Stomach smooth muscle (tissue), 2 donors: ENCODE results near the gene HS6ST2.

Source experiments
- H3K27ac ChIP-seq: one replicate; pipeline ENCODE4 v1.7.0; 2013; ENCODE audit warnings: mild to moderate bottlenecking, low read length, inconsistent platforms
- H3K27me3 ChIP-seq, 2 donors: one replicate each; pipeline ENCODE4 v1.7.0; 2013; ENCODE audit warnings: low read length in 2 of 2; ENCODE audit not compliant: insufficient read depth in 2 of 2, control insufficient read depth in 1 of 2
- H3K36me3 ChIP-seq, 2 donors: one replicate each; pipeline ENCODE4 v1.7.0; 2013; ENCODE audit warnings: low read length in 2 of 2; ENCODE audit not compliant: control insufficient read depth in 2 of 2, insufficient read depth in 2 of 2
- H3K4me1 ChIP-seq: one replicate; pipeline ENCODE4 v1.7.0; 2013; ENCODE audit warnings: low read length; ENCODE audit not compliant: control insufficient read depth, insufficient read depth
- H3K4me3 ChIP-seq, 2 donors: one replicate each; pipeline ENCODE4 v1.7.0; 2013; ENCODE audit warnings: low read length in 2 of 2
- H3K9ac ChIP-seq, 2 donors: one replicate each; pipeline ENCODE4 v1.7.0; 2013; ENCODE audit warnings: low read length in 2 of 2, mild to moderate bottlenecking in 1 of 2
- H3K9me3 ChIP-seq, 2 donors: one replicate each; pipeline ENCODE4 v1.7.0; 2013; ENCODE audit warnings: low read length in 2 of 2; ENCODE audit not compliant: control insufficient read depth in 2 of 2
- donor health status: healthy.
- donor health status: Pancreatic carcinoma.

HS6ST2 gene

GRCh38 chrX:132758759-132759158 lies 199.7 kb downstream of the HS6ST2 start:
- H3K36me3 ChIP-seq, result no peaks in the 10 kb centered on the region
- H3K4me1 ChIP-seq, result no peaks in the 10 kb centered on the region
- no peak overlapping the region for H3K27ac ChIP-seq
- H3K9ac ChIP-seq, result no peak overlapping the region
- peaks cover 0 to 19% of the 10 kb centered on the region in 2 donors for H3K27me3 ChIP-seq
- no peak overlapping the region for H3K4me3 ChIP-seq
- no peaks in the 10 kb centered on the region for H3K9me3 ChIP-seq

- Histone ChIP-seq H3K27ac (no peak overlapping the region), H3K4me3 (no peak overlapping the region), H3K9ac (no peak overlapping the region), H3K27me3 (peaks cover 0 to 17% of the 10 kb centered on the region in 2 donors), H3K4me1 (no peaks in the 10 kb centered on the region), H3K36me3 (no peaks in the 10 kb centered on the region), H3K9me3 (no peaks in the 10 kb centered on the region)
These were observed 201.3 kb downstream of the HS6ST2 start for GRCh38 chrX:132757066-132757623.

GRCh38 chrX:132756439-132756838 lies 202.0 kb downstream of the HS6ST2 start:
- no peaks in the 10 kb centered on the region for H3K4me1 ChIP-seq
- no peak overlapping the region for H3K27ac ChIP-seq
- H3K9me3 ChIP-seq, result no peaks in the 10 kb centered on the region
- H3K9ac ChIP-seq, result no peak overlapping the region
- H3K27me3 ChIP-seq, result peaks cover 0 to 19% of the 10 kb centered on the region in 2 donors
- no peak overlapping the region for H3K4me3 ChIP-seq
- no peaks in the 10 kb centered on the region for H3K36me3 ChIP-seq

GRCh38 chrX:132751063-132751690 lies 207.3 kb downstream of the HS6ST2 start:
- Histone ChIP-seq H3K36me3 (no peaks in the 10 kb centered on the region), H3K27me3 (peaks cover 0 to 15% of the 10 kb centered on the region in 2 donors), H3K9me3 (peaks cover 0 to 2% of the 10 kb centered on the region in 2 donors), H3K4me1 (no peaks in the 10 kb centered on the region), H3K27ac (no peak overlapping the region), H3K9ac (no peak overlapping the region), H3K4me3 (no peak overlapping the region)

GRCh38 chrX:132750331-132751062 lies 207.9 kb downstream of the HS6ST2 start:
- peaks cover 0 to 13% of the 10 kb centered on the region in 2 donors for H3K27me3 ChIP-seq
- no peak overlapping the region for H3K27ac ChIP-seq
- no peaks in the 10 kb centered on the region for H3K36me3 ChIP-seq
- peaks cover 0 to 2% of the 10 kb centered on the region in 2 donors for H3K9me3 ChIP-seq
- no peaks in the 10 kb centered on the region for H3K4me1 ChIP-seq
- no peak overlapping the region for H3K4me3 ChIP-seq
- H3K9ac ChIP-seq, result no peak overlapping the region

GRCh38 chrX:132749406-132749805 lies 209.0 kb downstream of the HS6ST2 start:
- H3K27me3 ChIP-seq, result peaks cover 0 to 13% of the 10 kb centered on the region in 2 donors
- peaks cover 0 to 2% of the 10 kb centered on the region in 2 donors for H3K9me3 ChIP-seq
- H3K9ac ChIP-seq, result no peak overlapping the region
- no peaks in the 10 kb centered on the region for H3K36me3 ChIP-seq
- no peaks in the 10 kb centered on the region for H3K4me1 ChIP-seq
- no peak overlapping the region for H3K4me3 ChIP-seq
- no peak overlapping the region for H3K27ac ChIP-seq

- Histone ChIP-seq H3K27me3 (peaks cover 0 to 13% of the 10 kb centered on the region in 2 donors), H3K4me1 (no peaks in the 10 kb centered on the region), H3K9me3 (peaks cover 0 to 2% of the 10 kb centered on the region in 2 donors), H3K4me3 (no peak overlapping the region), H3K9ac (no peak overlapping the region), H3K36me3 (no peaks in the 10 kb centered on the region), H3K27ac (no peak overlapping the region)
These were observed 209.5 kb downstream of the HS6ST2 start for GRCh38 chrX:132748909-132749308.

- no peak overlapping the region for H3K9ac ChIP-seq
- H3K9me3 ChIP-seq, result peaks cover 0 to 2% of the 10 kb centered on the region in 2 donors
- H3K27ac ChIP-seq, result no peak overlapping the region
- no peaks in the 10 kb centered on the region for H3K36me3 ChIP-seq
- H3K4me1 ChIP-seq, result no peaks in the 10 kb centered on the region
- peaks cover 0 to 14% of the 10 kb centered on the region in 2 donors for H3K27me3 ChIP-seq
- no peak overlapping the region for H3K4me3 ChIP-seq
These were observed 210.2 kb downstream of the HS6ST2 start for GRCh38 chrX:132748268-132748667.

GRCh38 chrX:132745593-132745992 lies 212.8 kb downstream of the HS6ST2 start:
- Histone ChIP-seq H3K4me1 (no peaks in the 10 kb centered on the region), H3K27me3 (peaks cover 0 to 13% of the 10 kb centered on the region in 2 donors), H3K4me3 (no peak overlapping the region), H3K9me3 (peaks cover 0 to 2% of the 10 kb centered on the region in 2 donors), H3K36me3 (no peaks in the 10 kb centered on the region), H3K27ac (no peak overlapping the region), H3K9ac (no peak overlapping the region)

- Histone ChIP-seq H3K4me3 (no peak overlapping the region), H3K27me3 (peaks cover 0 to 10% of the 10 kb centered on the region in 2 donors), H3K36me3 (no peaks in the 10 kb centered on the region), H3K9ac (no peak overlapping the region), H3K4me1 (no peaks in the 10 kb centered on the region), H3K27ac (no peak overlapping the region), H3K9me3 (peaks cover 0 to 2% of the 10 kb centered on the region in 2 donors)
These were observed 214.0 kb downstream of the HS6ST2 start for GRCh38 chrX:132744470-132744869.
